ENCODE measurements around the gene PLIN3. TPM values are rescaled to one million over a fixed set of nuclear protein-coding genes. Genes with fewer than 3 reads are reported as not detected.

Gene PLIN3
- total and polyA plus RNA-seq, 2 donors (not counting 1 experiment from before 2014, with no cell fraction given) = 27.6 to 34.3 TPM

- Histone ChIP-seq H3K4me2 (replicated peaks; ENCODE audit: low read depth, low read length, poor library complexity, severe bottlenecking) (peak overlapping the region; percentile 96), H3K27ac (ENCODE audit: low read length in 2 of 2) (peak overlapping the region in 1 of 2 donors; percentile 87), H2AFZ (ENCODE audit: insufficient read depth, low read depth, low read length, poor library complexity, severe bottlenecking) (no peak overlapping the region), H3K4me3 (ENCODE audit: control extremely low read depth in 1 of 5, extremely low read depth in 1 of 5, insufficient read depth in 1 of 5, low read depth in 2 of 5, low read length in 4 of 5) (peak overlapping the region in 4 of 5 experiments; percentile 51 to 86 (median 76)), H3K27me3 (replicated peaks in 1 of 4; ENCODE audit: control extremely low read depth in 1 of 4, control insufficient read depth in 3 of 4, insufficient read depth in 4 of 4, low read length in 3 of 4) (no peaks in the 10 kb centered on the region), H3K9me3 (ENCODE audit: control extremely low read depth in 1 of 3, control insufficient read depth in 2 of 3, insufficient read depth in 1 of 3, low read length in 2 of 3) (no peaks in the 10 kb centered on the region), H4K20me1 (ENCODE audit: control insufficient read depth, insufficient read depth, low read length, poor library complexity, severe bottlenecking) (peaks cover 57% of the 10 kb centered on the region), H3K9ac (ENCODE audit: low read length) (peak overlapping the region; percentile 78), H3K36me3 (replicated peaks in 1 of 2; ENCODE audit: control extremely low read depth in 1 of 2, control insufficient read depth in 1 of 2, extremely low read depth in 1 of 2, insufficient read depth in 2 of 2, low read length in 1 of 2) (peaks cover 0 to 8% of the 10 kb centered on the region in 2 experiments), H3K4me1 (ENCODE audit: control insufficient read depth in 2 of 2, insufficient read depth in 2 of 2, low read length in 2 of 2) (peaks cover 48 to 66% of the 10 kb centered on the region in 2 donors), H3K79me2 (ENCODE audit: control insufficient read depth, insufficient read depth, low read length) (peaks cover 75% of the 10 kb centered on the region)
- ChIA-PET POLR2A (no interaction called here), CTCF (interaction anchor here (0.6 to 15.4 kb wide), 7 partner anchors 9 to 119 kb away, joined by 3 to 219 read pairs (median 8); partner anchors contain the start of gene PLIN3)
- Mint-ChIP-seq H3K27ac (peak overlapping the region; percentile 97), H3K27me3 (no peaks in the 10 kb centered on the region), H3K4me3 (peak overlapping the region; percentile 99), H3K4me1 (peaks cover 60% of the 10 kb centered on the region), H3K9me3 (ENCODE audit: insufficient read depth) (no peaks in the 10 kb centered on the region)
- DNase-seq = no peak
- ATAC-seq (ENCODE audit: low read depth) = no peak
- 77% methylated on average over 16 of the region's 24 CpGs for WGBS (ENCODE audit: insufficient coverage)
- intact Hi-C loops (cut with micrococcal nuclease) = no loop called here
- TF ChIP-seq CTCF (IDR thresholded peaks at IDR 0.05) = no peak
- TF ChIP-seq EZH2 (IDR thresholded peaks at IDR 0.05; ENCODE audit: borderline replicate concordance, insufficient read depth, low read depth, low read length, poor library complexity, severe bottlenecking) = no peak
Measured at GRCh38 chr19:4913996-4914735, 46.7 kb upstream of the PLIN3 start.
